HAP-1 (cell line): ENCODE data around the gene DOK7.

Experiments
- DNase-seq, 2 experiments: peaks; one replicate each; pipeline ENCODE4 v3.0.0-alpha.2; 2016 to 2020; ENCODE audit warnings: low spot score in 2 of 2
- H3K27me3 ChIP-seq: fragments of 250-450 bp; sonication (Bioruptor Pico); 2 replicates; pipeline ENCODE4 v1.5.1; 2020; ENCODE audit warnings: low read depth, mild to moderate bottlenecking, moderate library complexity
- H3K36me3 ChIP-seq: fragments of 250-450 bp; sonication (Bioruptor Pico); replicated peaks from 2 replicates; pipeline ENCODE4 v1.5.1; 2020; ENCODE audit warnings: mild to moderate bottlenecking
- H3K4me1 ChIP-seq: fragments of 250-450 bp; sonication (Bioruptor Pico); 2 replicates; pipeline ENCODE4 v1.5.1; 2020; ENCODE audit warnings: mild to moderate bottlenecking
- H3K4me3 ChIP-seq: fragments of 250-450 bp; sonication (Bioruptor Pico); 2 replicates; pipeline ENCODE4 v1.5.1; 2020; ENCODE audit warnings: mild to moderate bottlenecking, moderate library complexity
- H3K9me3 ChIP-seq: fragments of 250-450 bp; sonication (Bioruptor Pico); 2 replicates; pipeline ENCODE4 v1.5.1; 2020; ENCODE audit warnings: mild to moderate bottlenecking, moderate library complexity
- in situ Hi-C: fragments of 300-500 bp; cut with MboI; formaldehyde crosslinking; loops from 3 replicates; pipeline ENCODE4 v1.14.3; 2020; ENCODE audit warnings: low sequenced_read_pairs, inconsistent platforms, mixed read lengths

DOK7 gene

DNA sequence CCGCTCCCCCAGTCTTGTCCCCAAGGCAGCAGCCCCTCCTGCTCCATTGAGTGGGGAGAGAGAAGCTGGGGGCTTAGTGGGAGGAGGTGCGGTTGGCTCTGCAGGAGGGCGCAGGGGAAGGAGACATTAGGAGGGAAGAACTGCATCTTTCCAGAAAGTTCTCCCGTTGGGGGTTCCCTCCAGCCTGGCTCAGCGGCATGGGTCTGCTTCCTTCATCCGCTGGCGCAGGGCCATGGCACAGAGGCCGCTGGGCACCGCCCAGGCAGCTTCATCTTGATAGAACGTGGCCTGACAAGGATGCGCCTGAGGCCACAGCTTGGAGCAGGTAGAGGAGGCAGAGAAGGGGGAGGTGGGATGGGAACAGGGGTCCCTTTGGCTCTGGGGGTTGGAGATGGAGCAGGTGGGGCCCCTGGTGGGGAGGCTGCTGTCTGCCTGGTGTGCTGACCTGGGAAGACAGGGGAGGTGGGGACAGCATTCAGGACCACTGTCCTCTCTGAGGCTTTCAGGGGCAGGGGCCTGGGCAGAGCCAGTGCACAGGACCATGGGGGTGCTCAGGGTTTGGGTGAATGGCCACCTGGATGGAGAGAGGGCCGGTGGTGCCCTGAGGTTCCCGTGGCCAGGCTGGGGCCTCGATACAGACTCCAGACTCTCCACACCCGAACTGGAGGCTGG lies 12.1 kb downstream of the DOK7 start:
- Histone ChIP-seq H3K27me3 (peaks cover 10% of the 10 kb centered on the region; the same call in 1 of the 2 replicates), H3K4me1 (no peaks in the 10 kb centered on the region), H3K4me3 (no peak overlapping the region), H3K9me3 (no peaks in the 10 kb centered on the region), H3K36me3 (no peaks in the 10 kb centered on the region)
- no peak for DNase-seq
- in situ Hi-C loops = no loop called here

DNA sequence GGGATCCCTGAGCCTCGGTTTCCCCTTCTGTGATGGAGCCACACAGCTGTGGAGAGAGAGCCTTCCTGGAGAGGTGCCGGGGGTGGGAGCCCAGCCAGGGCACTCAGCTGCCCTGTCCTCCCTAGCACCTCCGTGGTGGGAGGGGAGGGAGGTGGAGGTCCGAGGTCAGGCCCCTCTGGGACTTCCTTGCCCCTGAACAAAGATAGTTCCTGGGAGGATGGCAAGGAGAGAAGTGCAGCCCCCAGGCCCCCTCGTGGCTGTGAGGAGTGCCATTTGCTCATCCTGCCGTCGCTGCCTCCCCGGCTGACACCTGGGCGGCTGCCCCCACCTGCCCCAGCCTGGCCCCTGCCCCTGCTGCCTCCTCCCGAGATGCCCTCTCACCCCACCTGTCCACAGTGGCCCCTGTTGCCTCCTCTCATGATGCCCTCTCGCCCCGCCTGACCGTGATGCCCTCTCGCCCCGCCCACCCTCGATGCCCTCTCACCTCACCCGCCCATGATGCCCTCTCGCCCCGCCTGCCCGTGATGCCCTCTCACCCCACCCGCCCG lies 12.7 kb downstream of the DOK7 start:
- no peaks in the 10 kb centered on the region for H3K4me1 ChIP-seq
- no peak for DNase-seq
- H3K9me3 ChIP-seq = no peaks in the 10 kb centered on the region
- in situ Hi-C loops = no loop called here
- no peak overlapping the region for H3K4me3 ChIP-seq
- H3K27me3 ChIP-seq = peaks cover 10% of the 10 kb centered on the region; the same call in 1 of the 2 replicates
- no peaks in the 10 kb centered on the region for H3K36me3 ChIP-seq

DNA sequence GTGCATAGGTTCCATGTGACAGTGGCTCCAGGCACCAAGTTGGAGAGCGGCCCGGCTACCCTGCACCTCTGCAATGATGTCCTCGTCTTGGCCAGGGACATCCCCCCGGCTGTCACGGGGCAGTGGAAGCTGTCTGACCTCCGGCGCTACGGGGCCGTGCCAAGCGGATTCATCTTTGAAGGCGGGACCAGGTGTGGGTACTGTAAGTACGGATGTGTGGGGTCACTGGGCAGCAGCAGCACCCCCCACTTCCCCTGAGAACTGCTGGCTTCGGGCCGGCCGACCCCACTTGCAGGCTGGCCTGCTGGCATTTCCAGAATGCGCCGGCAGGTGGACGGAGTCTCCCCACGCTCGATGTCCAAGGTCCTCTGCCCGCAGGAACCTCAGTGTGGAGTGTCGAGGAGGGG lies 13.2 kb downstream of the DOK7 start:
- in situ Hi-C loops = no loop called here
- Histone ChIP-seq H3K4me3 (no peak overlapping the region), H3K4me1 (no peaks in the 10 kb centered on the region), H3K27me3 (peaks cover 10% of the 10 kb centered on the region; the same call in 1 of the 2 replicates), H3K9me3 (no peaks in the 10 kb centered on the region), H3K36me3 (no peaks in the 10 kb centered on the region)
- DNase-seq = no peak

DNA sequence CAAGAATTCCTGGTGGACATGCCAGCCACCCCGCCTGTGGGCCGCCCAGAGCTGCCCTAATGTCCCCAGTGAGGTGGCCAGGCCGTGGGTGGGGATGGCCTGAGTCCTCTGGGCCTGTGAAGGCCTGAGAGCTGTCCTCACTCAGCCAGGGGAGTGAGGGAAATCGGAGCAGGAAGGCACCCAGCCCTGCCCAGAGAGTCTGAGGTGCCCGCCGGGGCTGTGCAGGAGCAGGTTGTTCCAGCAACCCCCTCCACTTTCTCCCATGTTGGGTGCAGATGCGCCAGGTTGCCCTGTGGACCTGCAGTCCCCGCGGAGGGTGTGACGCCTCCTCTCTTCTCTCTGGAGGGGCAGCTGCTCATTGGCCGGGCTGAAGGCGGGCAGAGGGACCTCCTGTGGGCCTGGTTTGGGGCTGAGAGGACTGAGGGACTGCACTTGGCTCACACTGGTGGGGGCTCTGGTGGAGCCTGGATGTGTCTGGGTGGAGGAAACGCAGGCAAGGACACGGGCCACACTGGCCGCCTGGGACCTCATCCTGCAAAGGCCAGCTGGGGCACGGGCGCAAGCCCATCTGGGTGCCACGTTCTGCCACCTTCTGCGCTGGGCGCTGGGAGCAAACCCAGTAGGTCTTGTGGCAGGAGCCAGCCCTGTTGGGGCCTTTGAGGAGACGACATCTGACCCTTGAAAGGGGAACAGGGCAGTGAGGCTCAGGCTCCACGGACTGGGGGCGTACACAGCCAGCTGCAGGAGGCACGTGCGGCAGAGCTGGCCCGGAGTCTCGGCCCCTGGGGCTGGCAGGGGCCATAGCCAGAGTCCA lies 14.0 kb downstream of the DOK7 start:
- Histone ChIP-seq H3K27me3 (peaks cover 14% of the 10 kb centered on the region), H3K4me1 (no peaks in the 10 kb centered on the region), H3K9me3 (no peaks in the 10 kb centered on the region), H3K4me3 (no peak overlapping the region), H3K36me3 (no peaks in the 10 kb centered on the region)
- in situ Hi-C loops = no loop called here
- DNase-seq = no peak

DNA sequence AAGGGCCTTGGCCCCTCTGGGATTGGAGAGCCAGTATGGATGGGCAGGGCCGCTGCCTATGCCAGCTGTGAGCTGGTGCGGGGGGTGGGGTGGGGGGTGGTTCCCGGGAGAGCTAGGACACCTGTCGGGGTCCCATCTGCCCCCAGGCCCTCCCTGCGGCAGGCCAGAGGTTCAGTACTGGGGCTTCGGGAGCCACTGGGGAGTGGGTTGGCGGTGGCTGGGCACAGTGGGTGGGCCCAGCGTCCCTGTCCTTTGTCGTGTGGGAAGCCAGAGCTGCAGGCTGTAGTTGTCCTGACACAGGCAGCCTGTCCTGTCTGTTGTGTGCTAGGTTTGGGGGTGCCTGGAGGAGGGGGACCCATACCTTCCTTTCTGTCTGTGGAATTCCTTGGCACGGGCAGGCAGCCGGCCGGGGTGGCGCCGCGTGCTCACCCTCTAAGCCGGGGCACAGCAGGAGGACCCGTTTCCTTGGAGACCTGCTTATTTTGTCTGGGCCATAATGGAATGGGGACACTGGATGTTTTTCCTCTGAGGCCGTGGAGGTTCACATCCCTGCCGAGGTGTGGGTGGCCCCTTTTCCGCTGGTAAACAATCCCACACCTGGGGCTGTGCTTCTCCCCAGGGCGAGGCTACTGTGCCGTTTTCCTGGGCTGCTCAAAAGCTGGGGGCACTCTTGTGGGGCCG lies 14.8 kb downstream of the DOK7 start:
- in situ Hi-C loops = no loop called here
- no peak for DNase-seq

DNA sequence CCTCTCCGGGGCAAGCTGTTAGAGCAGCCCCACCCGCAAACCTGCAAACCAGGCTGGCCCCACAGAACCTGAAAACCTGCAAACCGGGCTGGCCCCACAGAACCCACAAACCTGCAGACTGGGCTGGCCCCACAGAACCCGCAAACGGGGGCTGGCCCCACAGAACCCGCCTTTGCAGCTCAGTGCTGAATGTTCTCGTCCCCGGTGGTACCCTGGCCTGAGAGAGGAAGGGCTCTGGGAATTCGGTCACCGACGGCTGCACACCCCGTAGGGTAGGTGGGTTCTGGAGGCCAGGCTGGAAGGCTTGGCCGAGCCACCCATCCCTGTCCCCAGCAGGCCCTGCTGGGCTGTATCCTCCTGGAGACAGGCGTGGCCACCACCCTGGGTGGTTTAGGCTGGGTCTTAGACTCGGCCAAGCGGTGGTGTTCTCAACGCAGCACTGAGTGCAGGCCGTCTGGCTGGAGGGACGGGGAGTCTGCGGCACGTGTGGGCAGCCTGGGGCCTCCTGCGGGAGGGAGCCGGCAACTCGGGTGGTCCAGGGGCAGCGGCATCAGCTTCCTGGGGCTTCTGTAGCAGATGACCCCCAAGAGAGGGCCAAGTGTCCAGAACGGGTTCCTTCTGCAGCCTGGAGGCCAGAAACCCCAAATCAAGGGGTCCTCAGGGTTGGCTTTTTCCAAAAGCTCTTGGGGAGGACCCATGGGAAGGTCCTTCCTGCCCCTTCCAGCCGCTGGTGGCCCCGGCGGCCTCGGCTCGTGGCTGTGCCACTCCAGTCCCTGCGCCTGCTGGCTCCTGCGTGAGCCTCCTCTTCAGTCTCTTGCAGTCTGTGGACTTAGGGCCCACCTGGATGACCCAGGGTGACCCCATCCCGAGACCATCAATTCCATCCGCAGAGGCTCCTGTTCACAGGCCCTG lies 15.6 kb downstream of the DOK7 start:
- H3K4me1 ChIP-seq = no peaks in the 10 kb centered on the region
- in situ Hi-C loops = no loop called here
- no peak overlapping the region for H3K4me3 ChIP-seq
- DNase-seq = no peak
- H3K9me3 ChIP-seq = no peaks in the 10 kb centered on the region
- H3K36me3 ChIP-seq = no peaks in the 10 kb centered on the region
- peaks cover 25% of the 10 kb centered on the region for H3K27me3 ChIP-seq

More for the DNA sequence above, 14.8 kb downstream of the DOK7 start:
- Histone ChIP-seq H3K4me1 (no peaks in the 10 kb centered on the region), H3K27me3 (peaks cover 19% of the 10 kb centered on the region), H3K4me3 (no peak overlapping the region), H3K36me3 (no peaks in the 10 kb centered on the region), H3K9me3 (no peaks in the 10 kb centered on the region)

DNA sequence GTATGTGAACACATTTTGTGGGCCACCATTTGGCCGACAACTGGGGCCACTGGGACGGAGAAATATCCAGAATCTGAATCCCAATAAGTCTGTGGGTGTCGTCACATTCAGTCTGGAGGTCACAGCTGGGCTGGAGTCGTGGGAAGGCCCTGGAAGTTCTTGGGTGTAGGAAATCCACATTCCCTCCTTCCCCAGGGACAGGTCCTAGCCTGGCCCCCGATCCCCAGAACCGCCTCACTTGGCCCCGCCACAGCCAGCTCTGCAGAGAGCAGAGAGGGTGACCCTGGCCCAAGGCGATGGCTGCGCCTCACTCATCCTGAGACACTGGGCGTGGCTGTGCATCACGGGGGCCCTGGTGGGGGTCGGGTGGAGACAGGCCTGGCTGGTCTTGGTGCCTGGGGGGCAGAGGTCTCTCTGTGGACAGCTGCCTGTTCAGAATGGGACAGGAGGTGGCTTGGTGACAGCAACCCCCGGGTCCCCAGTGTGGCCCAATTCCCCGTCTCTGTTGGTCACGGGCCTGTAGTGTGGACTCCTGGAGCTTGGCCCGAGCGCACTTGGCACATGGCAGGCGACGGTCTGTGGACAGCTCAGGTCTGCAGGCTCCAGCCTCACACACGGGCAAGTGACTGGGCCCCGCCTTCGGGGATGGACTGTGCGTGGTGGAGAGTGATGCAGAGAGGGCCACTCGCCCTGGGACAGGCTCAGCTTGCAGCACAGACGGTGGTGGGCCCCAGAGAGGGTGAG lies 16.4 kb downstream of the DOK7 start:
- H3K4me3 ChIP-seq = no peak overlapping the region
- in situ Hi-C loops = loop anchor here (10.0 kb wide), 1 partner anchor 405 kb away; no protein-coding TSS in a partner anchor
- H3K4me1 ChIP-seq = no peaks in the 10 kb centered on the region
- no peaks in the 10 kb centered on the region for H3K9me3 ChIP-seq
- no peak for DNase-seq
- no peaks in the 10 kb centered on the region for H3K36me3 ChIP-seq
- peaks cover 29% of the 10 kb centered on the region for H3K27me3 ChIP-seq

DNA sequence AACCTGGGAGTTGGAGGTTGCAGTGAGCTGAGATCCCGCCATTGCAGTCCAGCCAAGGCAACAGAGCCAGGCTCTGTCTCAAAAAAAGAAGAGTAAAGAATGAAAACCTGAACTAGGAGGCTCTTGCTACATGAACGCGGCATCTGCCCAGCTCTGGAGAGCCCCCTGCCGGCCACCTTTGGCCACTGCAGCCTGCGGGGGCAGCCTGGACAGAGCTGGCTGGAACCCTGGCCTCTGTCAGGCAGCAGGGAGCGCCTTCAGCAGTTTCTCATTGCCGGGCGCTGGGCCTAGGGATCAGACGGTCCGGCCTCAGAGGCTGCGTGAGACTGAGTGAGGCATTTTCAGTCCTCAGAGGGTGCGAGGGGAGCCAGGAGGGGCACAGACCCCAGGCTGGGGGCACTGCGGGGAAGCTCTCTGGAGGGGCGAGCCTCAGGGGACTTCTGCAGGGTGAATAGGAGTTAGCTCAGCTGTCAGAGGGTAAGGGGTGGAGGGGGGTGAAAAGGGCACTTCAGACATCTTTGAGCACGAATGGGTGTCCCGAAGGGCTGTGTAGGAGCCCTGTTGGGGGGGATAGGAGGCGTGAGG lies 17.5 kb downstream of the DOK7 start:
- H3K27me3 ChIP-seq = peaks cover 40% of the 10 kb centered on the region
- peak; percentile 66 to 88 for DNase-seq
- in situ Hi-C loops = loop anchor here (10.0 kb wide), 1 partner anchor 404 kb away; no protein-coding TSS in a partner anchor
- no peaks in the 10 kb centered on the region for H3K9me3 ChIP-seq
- no peaks in the 10 kb centered on the region for H3K4me1 ChIP-seq
- H3K4me3 ChIP-seq = no peak overlapping the region
- H3K36me3 ChIP-seq = no peaks in the 10 kb centered on the region

DNA sequence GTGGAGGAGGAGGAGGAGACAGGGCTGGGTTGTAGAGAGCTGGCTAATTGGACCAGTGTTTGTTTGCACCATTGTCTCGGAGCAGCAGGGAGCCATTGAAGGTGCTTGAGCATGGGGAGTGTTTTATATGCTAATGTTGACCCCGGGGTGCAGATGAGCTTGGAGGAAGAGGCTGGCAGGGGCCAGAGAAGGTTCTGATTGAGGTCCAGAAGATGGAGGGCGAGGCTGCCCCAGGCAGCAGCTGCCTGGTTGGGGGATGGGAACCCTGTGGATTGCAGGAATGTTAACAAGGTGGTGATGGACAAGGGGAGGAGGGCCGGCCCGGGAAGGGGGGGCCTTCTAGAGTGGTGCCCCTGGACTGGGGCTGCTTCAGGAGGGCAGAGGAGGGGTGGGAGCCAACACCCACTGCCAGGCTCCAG lies 18.0 kb downstream of the DOK7 start:
- Histone ChIP-seq H3K27me3 (peaks cover 45% of the 10 kb centered on the region), H3K4me1 (no peaks in the 10 kb centered on the region), H3K9me3 (no peaks in the 10 kb centered on the region), H3K36me3 (no peaks in the 10 kb centered on the region), H3K4me3 (no peak overlapping the region)
- DNase-seq = no peak
- in situ Hi-C loops = loop anchor here (10.0 kb wide), 1 partner anchor 404 kb away; no protein-coding TSS in a partner anchor

DNA sequence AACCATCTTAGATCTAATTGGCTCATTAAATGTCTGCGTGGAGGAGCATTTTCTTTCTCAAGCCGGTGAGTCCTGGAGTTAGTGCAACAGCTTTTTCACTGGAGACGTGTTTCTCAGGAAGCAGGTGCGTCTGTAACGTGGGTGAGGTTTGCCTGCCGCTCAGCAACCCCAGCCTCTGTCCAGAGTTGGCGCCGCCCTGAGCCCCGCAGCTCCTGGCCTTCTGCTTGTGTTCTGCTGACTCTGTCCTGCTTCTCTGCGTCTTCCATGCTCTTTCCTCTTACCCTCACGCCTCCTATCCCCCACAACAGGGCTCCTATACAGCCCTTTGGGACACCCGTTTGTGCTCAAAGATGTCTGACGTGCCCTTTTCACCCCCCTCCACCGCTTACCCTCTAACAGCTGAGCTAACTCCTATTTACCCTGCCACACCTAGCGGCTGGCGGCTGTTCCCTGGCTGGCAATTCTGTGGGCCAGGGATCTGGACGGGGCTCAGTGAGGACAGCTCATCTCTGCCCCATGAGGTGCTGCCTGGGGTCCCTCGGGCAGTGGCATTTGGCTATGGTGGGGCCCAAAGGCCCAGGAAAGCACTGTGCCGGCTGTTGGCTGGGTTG lies 18.8 kb downstream of the DOK7 start:
- no peaks in the 10 kb centered on the region for H3K9me3 ChIP-seq
- no peaks in the 10 kb centered on the region for H3K36me3 ChIP-seq
- no peaks in the 10 kb centered on the region for H3K4me1 ChIP-seq
- DNase-seq = no peak
- in situ Hi-C loops = loop anchor here (10.0 kb wide), 1 partner anchor 403 kb away; no protein-coding TSS in a partner anchor
- no peak overlapping the region for H3K4me3 ChIP-seq
- peaks cover 47% of the 10 kb centered on the region for H3K27me3 ChIP-seq

DNA sequence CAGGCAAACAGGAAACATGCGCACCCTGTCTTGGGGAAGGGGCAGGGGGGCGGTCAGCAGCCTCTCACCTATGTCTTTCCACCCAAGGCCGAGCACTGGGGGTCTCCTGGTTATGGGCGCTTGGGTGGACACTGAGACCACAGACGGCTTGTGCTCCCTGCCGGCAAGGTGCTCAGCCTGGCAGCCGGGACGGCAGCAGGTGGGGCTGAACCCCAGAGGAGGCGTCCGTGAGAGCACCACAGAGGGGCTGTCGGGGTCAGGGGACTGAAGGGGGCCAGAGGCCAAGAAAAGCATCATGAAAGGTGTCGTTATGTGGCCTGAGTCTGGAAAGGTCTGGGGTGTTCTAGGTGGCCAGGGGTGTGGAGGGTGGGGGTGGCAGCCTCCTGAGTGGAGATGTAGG lies 19.6 kb downstream of the DOK7 start:
- Histone ChIP-seq H3K4me1 (no peaks in the 10 kb centered on the region), H3K9me3 (no peaks in the 10 kb centered on the region), H3K4me3 (no peak overlapping the region), H3K27me3 (peaks cover 55% of the 10 kb centered on the region), H3K36me3 (no peaks in the 10 kb centered on the region)
- in situ Hi-C loops = loop anchor here (10.0 kb wide), 1 partner anchor 402 kb away; no protein-coding TSS in a partner anchor
- no peak for DNase-seq
